OCI-LY1 (cell line): Measurements from ENCODE around the gene TGM1.

Source experiments
- EZH2 ChIP-seq: fragments of 200-600 bp; sonication (generic), shearing (Covaris generic); IDR thresholded peaks from 2 replicates; pipeline ENCODE4 v1.8.0; 2017; ENCODE audit warnings: borderline replicate concordance, mixed run types, mild to moderate bottlenecking, antibody characterized with exemption, low read length, moderate library complexity, mixed read lengths
- TF ChIP-seq, protein P1 (sequence below): fragments of 200-600 bp; sonication (generic), shearing (Covaris generic); IDR thresholded peaks from 2 replicates; pipeline ENCODE4 v1.5.1; 2017; ENCODE audit warnings: mild to moderate bottlenecking, antibody characterized with exemption, low read length, moderate library complexity, mixed read lengths

GRCh38 chr14:24246765-24247212 lies 16.2 kb downstream of the TGM1 start:
- no peak for TF ChIP-seq EZH2
- TF ChIP-seq, protein P1, sequence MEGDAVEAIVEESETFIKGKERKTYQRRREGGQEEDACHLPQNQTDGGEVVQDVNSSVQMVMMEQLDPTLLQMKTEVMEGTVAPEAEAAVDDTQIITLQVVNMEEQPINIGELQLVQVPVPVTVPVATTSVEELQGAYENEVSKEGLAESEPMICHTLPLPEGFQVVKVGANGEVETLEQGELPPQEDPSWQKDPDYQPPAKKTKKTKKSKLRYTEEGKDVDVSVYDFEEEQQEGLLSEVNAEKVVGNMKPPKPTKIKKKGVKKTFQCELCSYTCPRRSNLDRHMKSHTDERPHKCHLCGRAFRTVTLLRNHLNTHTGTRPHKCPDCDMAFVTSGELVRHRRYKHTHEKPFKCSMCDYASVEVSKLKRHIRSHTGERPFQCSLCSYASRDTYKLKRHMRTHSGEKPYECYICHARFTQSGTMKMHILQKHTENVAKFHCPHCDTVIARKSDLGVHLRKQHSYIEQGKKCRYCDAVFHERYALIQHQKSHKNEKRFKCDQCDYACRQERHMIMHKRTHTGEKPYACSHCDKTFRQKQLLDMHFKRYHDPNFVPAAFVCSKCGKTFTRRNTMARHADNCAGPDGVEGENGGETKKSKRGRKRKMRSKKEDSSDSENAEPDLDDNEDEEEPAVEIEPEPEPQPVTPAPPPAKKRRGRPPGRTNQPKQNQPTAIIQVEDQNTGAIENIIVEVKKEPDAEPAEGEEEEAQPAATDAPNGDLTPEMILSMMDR: no peak
